ENCODE measurements around the gene MLH3. TPM values are rescaled to one million over a fixed set of nuclear protein-coding genes. Genes with fewer than 3 reads are reported as not detected.

MLH3 gene
- total and polyA plus RNA-seq, 9 donors: 14.8 to 36.4 (median 26.2) TPM

- H3K9me3 ChIP-seq: no peaks in the 10 kb centered on the region
- no peak overlapping the region for H3K4me3 ChIP-seq
- 93 to 95% (median 95%) methylated on average over 4 of the region's 4 CpGs for WGBS, 3 donors
- no peak overlapping the region for H3K27ac ChIP-seq
- H3K4me1 ChIP-seq (ENCODE audit: insufficient read depth): peaks cover 5% of the 10 kb centered on the region
- H3K36me3 ChIP-seq: no peaks in the 10 kb centered on the region
- intact Hi-C loops (cut with DNase I): loop anchor here in 1 of 4 donors (10.0 kb wide), 1 partner anchor 56 kb away; the partner anchor contains the start of gene PGF
- H3K27me3 ChIP-seq: no peaks in the 10 kb centered on the region
- TF ChIP-seq, protein P1, sequence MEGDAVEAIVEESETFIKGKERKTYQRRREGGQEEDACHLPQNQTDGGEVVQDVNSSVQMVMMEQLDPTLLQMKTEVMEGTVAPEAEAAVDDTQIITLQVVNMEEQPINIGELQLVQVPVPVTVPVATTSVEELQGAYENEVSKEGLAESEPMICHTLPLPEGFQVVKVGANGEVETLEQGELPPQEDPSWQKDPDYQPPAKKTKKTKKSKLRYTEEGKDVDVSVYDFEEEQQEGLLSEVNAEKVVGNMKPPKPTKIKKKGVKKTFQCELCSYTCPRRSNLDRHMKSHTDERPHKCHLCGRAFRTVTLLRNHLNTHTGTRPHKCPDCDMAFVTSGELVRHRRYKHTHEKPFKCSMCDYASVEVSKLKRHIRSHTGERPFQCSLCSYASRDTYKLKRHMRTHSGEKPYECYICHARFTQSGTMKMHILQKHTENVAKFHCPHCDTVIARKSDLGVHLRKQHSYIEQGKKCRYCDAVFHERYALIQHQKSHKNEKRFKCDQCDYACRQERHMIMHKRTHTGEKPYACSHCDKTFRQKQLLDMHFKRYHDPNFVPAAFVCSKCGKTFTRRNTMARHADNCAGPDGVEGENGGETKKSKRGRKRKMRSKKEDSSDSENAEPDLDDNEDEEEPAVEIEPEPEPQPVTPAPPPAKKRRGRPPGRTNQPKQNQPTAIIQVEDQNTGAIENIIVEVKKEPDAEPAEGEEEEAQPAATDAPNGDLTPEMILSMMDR (IDR thresholded peaks at IDR 0.05): no peak
- no peak for TF ChIP-seq POLR2A (IDR thresholded peaks at IDR 0.05)
- no peak for TF ChIP-seq EP300 (IDR thresholded peaks at IDR 0.05)
- no peak for DNase-seq
Observed at GRCh38 chr14:75010472-75011093, 40.7 kb downstream of the MLH3 start.

DNA sequence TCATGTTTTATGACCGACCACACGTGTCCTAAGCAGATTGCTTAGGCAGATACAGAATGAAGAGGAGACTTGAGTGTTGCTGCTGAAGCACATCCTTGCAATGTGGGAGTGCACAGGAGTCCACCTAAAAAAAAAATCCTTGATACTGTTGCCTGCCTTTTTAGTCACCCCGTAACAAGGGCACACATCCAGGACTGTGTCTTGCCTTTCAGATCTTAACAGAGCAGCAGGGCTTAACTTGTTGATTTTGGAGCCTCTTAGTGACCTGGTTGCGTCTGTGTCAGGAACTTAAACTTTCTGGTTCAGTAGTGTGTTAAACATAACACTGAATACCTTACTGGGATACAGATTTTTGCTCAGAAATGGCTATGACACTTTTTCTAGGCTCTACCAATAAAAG is 42.1 kb downstream of the MLH3 start:
- H3K27ac ChIP-seq: no peak overlapping the region
- no peaks in the 10 kb centered on the region for H3K9me3 ChIP-seq
- H3K36me3 ChIP-seq: no peaks in the 10 kb centered on the region
- intact Hi-C loops (cut with DNase I): no loop called here
- no peak for DNase-seq
- TF ChIP-seq, protein P1 (IDR thresholded peaks at IDR 0.05): no peak
- TF ChIP-seq POLR2A (IDR thresholded peaks at IDR 0.05) (no peak), EP300 (IDR thresholded peaks at IDR 0.05) (no peak)
- peaks cover 5% of the 10 kb centered on the region for H3K4me1 ChIP-seq (ENCODE audit: insufficient read depth)
- H3K4me3 ChIP-seq: no peak overlapping the region
- no peaks in the 10 kb centered on the region for H3K27me3 ChIP-seq
- WGBS, 3 donors: 76 to 79% (median 78%) methylated on average over 4 of the region's 4 CpGs

- 90 to 96% (median 95%) methylated on average over 3 of the region's 3 CpGs for WGBS, 3 donors
- TF ChIP-seq POLR2A (IDR thresholded peaks at IDR 0.05): no peak
- TF ChIP-seq EP300 (IDR thresholded peaks at IDR 0.05): no peak
- TF ChIP-seq, protein P1 (IDR thresholded peaks at IDR 0.05): no peak
- Histone ChIP-seq H3K27ac (no peak overlapping the region), H3K27me3 (no peaks in the 10 kb centered on the region), H3K4me3 (no peak overlapping the region), H3K9me3 (no peaks in the 10 kb centered on the region), H3K36me3 (no peaks in the 10 kb centered on the region), H3K4me1 (ENCODE audit: insufficient read depth) (peaks cover 5% of the 10 kb centered on the region)
- no peak for DNase-seq
- intact Hi-C loops (cut with DNase I): no loop called here
Observed at GRCh38 chr14:75005357-75005756, 45.9 kb downstream of the MLH3 start.

GRCh38 chr14:75003250-75004027 is 47.8 kb downstream of the MLH3 start:
- intact Hi-C loops (cut with DNase I): no loop called here
- WGBS, 3 donors: 8 to 10% (median 10%) methylated on average over 18 of the region's 18 CpGs

More at GRCh38 chr14:75003250-75004027, 47.8 kb downstream of the MLH3 start:
- Histone ChIP-seq H3K36me3 (no peaks in the 10 kb centered on the region), H3K27ac (no peak overlapping the region), H3K4me3 (peak overlapping the region; percentile 51), H3K4me1 (ENCODE audit: insufficient read depth) (peaks cover 5% of the 10 kb centered on the region), H3K27me3 (no peaks in the 10 kb centered on the region), H3K9me3 (no peaks in the 10 kb centered on the region)
- no peak for DNase-seq
- TF ChIP-seq POLR2A (IDR thresholded peaks at IDR 0.05): no peak

Measured in ovary (tissue), 9 donors.